Body of pancreas (tissue), 4 donors: ENCODE results near the gene FOXP1.

Experiments used
- CTCF ChIP-seq, 7 experiments: fragments of 450-650 bp in 4 of 7; fragments of 200-600 bp in 3 of 7; sonication (generic) in 3 of 7; IDR thresholded peaks; one replicate each; pipeline ENCODE4 v1.5.1; 2016 to 2019; ENCODE audit warnings: antibody characterized with exemption in 7 of 7
- POLR2A ChIP-seq, 3 donors: fragments of 450-650 bp; IDR thresholded peaks; one replicate each; pipeline ENCODE4 v1.6.1; 2016; ENCODE audit warnings: antibody characterized with exemption in 3 of 3, mild to moderate bottlenecking in 2 of 3

DNA sequence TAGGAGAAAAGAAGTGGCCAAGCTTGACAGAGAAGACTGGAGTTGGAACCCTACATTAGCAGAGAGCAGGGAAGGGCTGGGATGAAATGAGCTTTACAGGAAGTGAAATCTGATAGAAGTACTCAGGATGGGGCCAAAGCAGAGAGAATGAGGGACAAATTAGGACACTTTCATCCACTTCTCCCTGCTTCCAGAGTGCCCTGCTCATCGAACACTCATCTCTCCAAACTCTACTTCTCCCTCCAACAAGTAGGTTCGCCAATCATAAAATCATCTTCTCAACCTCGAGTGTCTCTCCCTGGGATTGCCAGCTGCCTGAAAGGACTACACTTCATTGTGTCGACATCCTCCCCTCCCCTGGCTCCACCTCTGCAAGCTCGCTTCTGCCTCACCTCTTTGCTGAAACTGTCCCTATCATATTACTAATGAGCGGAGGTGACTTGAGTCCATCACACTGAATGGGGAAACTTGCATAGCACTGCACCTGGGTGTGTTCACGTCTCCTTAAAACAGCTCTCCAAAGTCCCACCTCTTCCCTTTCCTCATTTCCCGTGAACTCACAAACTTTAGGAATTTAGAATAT lies 365.8 kb downstream of the FOXP1 start:
- TF ChIP-seq CTCF (IDR thresholded peaks at IDR 0.05) (no peak), POLR2A (IDR thresholded peaks at IDR 0.05) (no peak)
